Measurements from ENCODE around the gene CDKN3.
"Not testable (repeated sequence)": the region's sequence is repeated elsewhere in the genome, so short reads cannot be mapped to it uniquely, and the experiment has no call there.

Gene CDKN3

GRCh38 chr14:54369343-54369742 lies 27.5 kb upstream of the CDKN3 start:
- FAIRE-seq (no peak), DNase-seq (ENCODE audit: insufficient read length, low spot score) (no peak)

- FAIRE-seq (no peak), DNase-seq (ENCODE audit: insufficient read length, low spot score) (no peak)
These were observed 26.2 kb upstream of the CDKN3 start for GRCh38 chr14:54370323-54371198.

GRCh38 chr14:54374117-54374884 lies 22.5 kb upstream of the CDKN3 start:
- no peak for DNase-seq (ENCODE audit: insufficient read length, low spot score)
- peak; percentile 92 for FAIRE-seq

GRCh38 chr14:54377501-54377900 lies 19.3 kb upstream of the CDKN3 start:
- FAIRE-seq = no peak
- no peak for DNase-seq (ENCODE audit: insufficient read length, low spot score)

GRCh38 chr14:54378893-54379292 lies 17.9 kb upstream of the CDKN3 start:
- DNase-seq (ENCODE audit: insufficient read length, low spot score); FAIRE-seq: not testable (repeated sequence)

- not testable (repeated sequence) for FAIRE-seq; DNase-seq (ENCODE audit: insufficient read length, low spot score)
These were observed 16.2 kb upstream of the CDKN3 start for GRCh38 chr14:54380558-54380957.

GRCh38 chr14:54381821-54382220 lies 15.0 kb upstream of the CDKN3 start:
- no peak for DNase-seq (ENCODE audit: insufficient read length, low spot score)
- FAIRE-seq = no peak

GRCh38 chr14:54383835-54384234 lies 13.0 kb upstream of the CDKN3 start:
- DNase-seq (ENCODE audit: insufficient read length, low spot score) = no peak
- FAIRE-seq = peak; percentile 20

GRCh38 chr14:54385556-54385955 lies 11.3 kb upstream of the CDKN3 start:
- FAIRE-seq = peak; percentile 52
- no peak for DNase-seq (ENCODE audit: insufficient read length, low spot score)

GRCh38 chr14:54387328-54387727 lies 9.5 kb upstream of the CDKN3 start:
- DNase-seq (ENCODE audit: insufficient read length, low spot score) = no peak
- peak; percentile 26 for FAIRE-seq

GRCh38 chr14:54392131-54392859 lies 4.5 kb upstream of the CDKN3 start:
- FAIRE-seq (no peak), DNase-seq (ENCODE audit: insufficient read length, low spot score) (no peak)

- FAIRE-seq; DNase-seq (ENCODE audit: insufficient read length, low spot score): not testable (repeated sequence)
These were observed 3.6 kb upstream of the CDKN3 start for GRCh38 chr14:54392986-54393884.

- DNase-seq (ENCODE audit: insufficient read length, low spot score) (no peak), FAIRE-seq (no peak)
These were observed 2.2 kb upstream of the CDKN3 start for GRCh38 chr14:54394596-54394995.

GRCh38 chr14:54395284-54395683 lies 1.5 kb upstream of the CDKN3 start:
- FAIRE-seq (peak; percentile 31), DNase-seq (ENCODE audit: insufficient read length, low spot score) (no peak)

GRCh38 chr14:54395716-54396115 lies 1.1 kb upstream of the CDKN3 start:
- no peak for DNase-seq (ENCODE audit: insufficient read length, low spot score)
- FAIRE-seq = no peak

GRCh38 chr14:54396183-54396492 lies 669 bp upstream of the CDKN3 start:
- DNase-seq (ENCODE audit: insufficient read length, low spot score) = no peak
- FAIRE-seq = no peak

GRCh38 chr14:54399560-54399959 lies 2.8 kb downstream of the CDKN3 start:
- DNase-seq (ENCODE audit: insufficient read length, low spot score) = no peak
- no peak for FAIRE-seq

- DNase-seq (ENCODE audit: insufficient read length, low spot score) = not testable (repeated sequence)
These were observed 6.7 kb downstream of the CDKN3 start for GRCh38 chr14:54403401-54404005.

GRCh38 chr14:54410215-54410614 lies 13.4 kb downstream of the CDKN3 start:
- FAIRE-seq = no peak
- no peak for DNase-seq (ENCODE audit: insufficient read length, low spot score)

More at GRCh38 chr14:54403401-54404005, 6.7 kb downstream of the CDKN3 start:
- not testable (repeated sequence) for FAIRE-seq

- no peak for DNase-seq (ENCODE audit: insufficient read length, low spot score)
- peak; percentile 40 for FAIRE-seq
These were observed 14.6 kb downstream of the CDKN3 start for GRCh38 chr14:54411371-54411770.
